GM19463 (cell line): ENCODE data around the gene DOCK8.
"Not testable (repeated sequence)": the region's sequence is repeated elsewhere in the genome, so short reads cannot be mapped to it uniquely, and the experiment has no call there.

ENCODE experiments used
- ATAC-seq: cut with Tn5 transposase; IDR thresholded peaks from one replicate; pipeline ENCODE4 v1.9.1; 2021; ENCODE audit warnings: mild to moderate bottlenecking, moderate library complexity; ENCODE audit not compliant: unreplicated experiment

DOCK8 gene

GRCh38 chr9:214648-215493 is at the start of gene DOCK8:
Gene DOCK8, plus strand, starts transcription at chr9:214865. Its CDS starts 112 bp downstream, at chr9:214977.
- ATAC-seq: peak; percentile 83

- ATAC-seq: not testable (repeated sequence)
Observed at GRCh38 chr9:169757-170156, 44.9 kb upstream of the DOCK8 start.

DNA sequence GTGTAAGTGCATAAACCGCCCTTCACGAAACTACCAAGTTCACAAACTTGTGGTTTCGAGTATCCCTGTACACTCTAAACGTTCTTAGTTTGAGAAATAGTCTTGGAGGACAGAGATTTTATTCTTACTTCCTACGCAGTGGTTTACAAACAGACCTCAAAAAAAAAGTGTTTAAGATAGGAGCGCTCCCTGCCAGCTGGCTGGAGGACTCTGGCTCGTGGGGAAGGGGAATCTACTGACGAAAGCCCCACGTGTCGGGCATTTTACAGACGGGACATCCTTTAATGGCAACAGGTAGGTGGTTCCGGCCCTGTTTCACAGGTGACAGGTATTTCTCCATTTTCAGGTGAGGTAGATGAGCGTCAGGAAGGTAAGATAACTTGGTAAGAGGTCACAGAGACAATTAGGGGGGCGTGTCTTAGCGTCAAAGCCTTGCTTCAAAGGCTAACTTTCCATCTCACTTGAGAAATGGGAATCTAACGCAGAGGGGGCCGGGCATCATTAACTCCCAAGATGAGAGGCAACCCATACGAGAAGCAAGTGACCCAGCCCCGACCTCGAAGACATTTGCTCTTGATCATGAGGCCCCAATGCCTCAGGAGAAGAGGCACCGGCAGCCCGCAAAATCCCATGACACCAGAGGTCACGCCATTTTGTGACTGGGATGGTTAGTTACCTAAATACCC is 36.4 kb upstream of the DOCK8 start:
- not testable (repeated sequence) for ATAC-seq

DNA sequence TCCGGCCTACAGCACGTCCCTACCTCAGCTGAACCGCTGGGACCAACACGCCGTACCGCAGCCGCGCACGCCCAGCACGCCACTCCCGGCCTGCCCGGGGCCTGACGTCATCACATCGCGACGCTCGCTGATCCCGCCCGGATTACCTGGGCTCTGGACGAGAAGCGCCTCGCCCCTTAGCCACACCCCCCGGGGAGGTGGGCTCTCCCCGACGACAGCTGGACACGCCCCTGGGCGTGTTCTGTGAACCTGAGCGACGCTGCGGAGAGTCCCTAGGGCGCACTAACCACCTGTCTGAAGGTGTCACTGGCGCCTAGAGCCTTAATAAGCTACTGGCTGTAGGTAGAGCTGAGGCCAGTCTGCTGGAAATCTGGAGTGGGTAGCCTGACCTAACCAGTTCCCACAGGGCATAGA is 35.7 kb upstream of the DOCK8 start, which contains the start of gene ZNG1A:
Gene ZNG1A (minus strand): TSS at position 87 of the 414 bp plus-strand sequence. CDS start 87 bp downstream, outside the sequence.
- ATAC-seq: not testable (repeated sequence)

DNA sequence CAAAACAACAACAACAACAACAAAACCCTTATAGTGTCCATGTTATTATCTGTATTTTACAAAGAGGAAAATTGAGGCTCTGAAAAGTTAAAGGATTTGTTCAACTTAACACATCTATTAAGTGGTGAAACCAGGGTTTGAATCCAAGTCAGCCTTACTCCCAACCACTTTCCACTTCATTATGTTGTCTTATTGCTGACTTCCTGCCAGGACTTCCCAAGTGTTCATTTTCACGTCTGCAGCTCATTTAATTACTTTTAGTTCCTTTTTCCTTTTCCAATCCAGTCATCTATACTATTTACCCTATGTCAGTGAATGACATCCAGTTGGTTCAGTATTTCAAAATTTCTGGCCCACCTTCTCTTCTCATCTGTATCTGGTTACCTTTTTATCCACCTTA is 15.1 kb upstream of the DOCK8 start:
- ATAC-seq: not testable (repeated sequence)

- ATAC-seq: no peak
Observed at GRCh38 chr9:206481-206880, 8.2 kb upstream of the DOCK8 start.

- no peak for ATAC-seq
Observed at GRCh38 chr9:209143-209758, 5.4 kb upstream of the DOCK8 start.

DNA sequence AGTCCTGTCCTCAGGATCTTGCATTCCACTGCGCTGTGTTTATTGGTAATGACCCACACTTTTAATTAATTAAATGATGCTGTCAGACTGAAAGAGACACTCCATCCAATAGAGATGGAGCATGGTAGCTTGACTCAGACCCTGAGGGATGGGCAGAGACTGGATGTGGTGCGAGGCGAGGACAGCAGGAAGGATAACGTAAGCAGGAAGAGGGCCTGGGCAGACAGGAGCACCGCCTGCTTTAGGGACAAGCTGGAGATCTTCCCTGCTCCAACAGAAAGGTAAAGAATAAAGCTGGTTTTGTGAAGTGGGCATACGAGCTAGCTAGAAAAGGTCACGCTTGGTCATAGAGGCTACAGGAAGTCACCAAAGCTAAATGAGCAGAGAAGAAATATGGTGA is 3.6 kb upstream of the DOCK8 start:
- ATAC-seq: no peak

- ATAC-seq: no peak
Observed at GRCh38 chr9:211557-211956, 3.1 kb upstream of the DOCK8 start.

DNA sequence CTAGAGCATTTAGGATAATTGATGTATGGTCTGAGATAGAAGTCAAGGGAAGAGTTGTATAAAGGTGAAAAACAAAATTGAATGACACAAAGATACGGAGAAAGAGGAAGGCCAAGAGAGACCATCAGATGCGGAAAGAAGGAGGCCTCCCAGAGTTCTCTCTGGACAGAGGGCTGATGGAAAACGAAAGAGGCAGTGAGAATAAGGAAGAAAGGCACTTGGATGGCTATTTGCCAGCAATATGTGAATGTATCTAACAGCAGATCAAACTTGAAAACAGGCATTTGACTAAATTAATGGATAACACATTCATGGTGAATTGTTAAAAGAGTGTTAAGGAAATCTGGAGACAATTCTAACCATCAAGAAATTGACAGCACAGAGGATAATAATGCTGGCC is 2.4 kb upstream of the DOCK8 start:
- no peak for ATAC-seq

DNA sequence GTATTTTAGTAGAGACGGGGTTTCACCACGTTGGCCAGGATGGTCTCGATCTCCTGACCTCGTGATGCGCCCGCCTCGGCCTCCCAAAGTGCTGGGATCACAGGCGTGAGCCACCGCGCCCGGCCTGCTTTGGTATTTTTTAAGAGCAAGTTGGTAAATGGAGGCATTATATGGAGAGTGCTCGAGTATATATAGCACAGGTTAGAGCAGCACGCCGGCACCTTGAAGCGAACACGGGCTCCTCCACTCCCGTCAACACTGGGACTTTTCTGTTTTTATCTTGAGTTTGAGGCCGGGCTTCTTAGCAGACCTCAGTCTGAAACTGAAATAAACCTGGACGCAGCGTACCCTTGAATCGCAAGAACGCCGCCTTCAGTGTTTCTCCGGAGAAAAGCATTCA is 764 bp upstream of the DOCK8 start:
- ATAC-seq: not testable (repeated sequence)

- ATAC-seq: no peak
Observed at GRCh38 chr9:214351-214647, 366 bp upstream of the DOCK8 start.

- ATAC-seq: no peak
Observed at GRCh38 chr9:215631-216155, 1.0 kb downstream of the DOCK8 start.

DNA sequence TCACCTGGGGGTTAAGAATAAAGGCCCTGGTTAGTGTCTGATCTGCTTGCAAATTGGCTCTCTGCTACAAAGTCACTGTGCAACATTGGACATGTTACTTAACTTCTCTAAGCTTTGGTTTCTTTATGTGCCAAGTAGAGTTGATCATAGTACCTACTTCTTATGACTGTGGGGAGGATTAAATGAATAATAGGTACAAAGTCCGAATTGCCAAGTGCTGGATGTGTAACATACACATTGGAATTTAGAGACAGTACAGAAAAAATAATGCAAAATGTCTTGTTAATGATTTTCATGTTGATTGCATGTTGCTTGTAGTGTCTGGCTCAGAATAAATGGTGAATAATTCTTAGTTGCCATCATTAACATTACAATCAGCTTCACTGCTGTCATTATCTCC is 2.2 kb downstream of the DOCK8 start:
- no peak for ATAC-seq

- no peak for ATAC-seq
Observed at GRCh38 chr9:217950-218349, 3.3 kb downstream of the DOCK8 start.

- ATAC-seq: not testable (repeated sequence)
Observed at GRCh38 chr9:219036-219435, 4.4 kb downstream of the DOCK8 start.

- no peak for ATAC-seq
Observed at GRCh38 chr9:219670-220365, 5.2 kb downstream of the DOCK8 start.

DNA sequence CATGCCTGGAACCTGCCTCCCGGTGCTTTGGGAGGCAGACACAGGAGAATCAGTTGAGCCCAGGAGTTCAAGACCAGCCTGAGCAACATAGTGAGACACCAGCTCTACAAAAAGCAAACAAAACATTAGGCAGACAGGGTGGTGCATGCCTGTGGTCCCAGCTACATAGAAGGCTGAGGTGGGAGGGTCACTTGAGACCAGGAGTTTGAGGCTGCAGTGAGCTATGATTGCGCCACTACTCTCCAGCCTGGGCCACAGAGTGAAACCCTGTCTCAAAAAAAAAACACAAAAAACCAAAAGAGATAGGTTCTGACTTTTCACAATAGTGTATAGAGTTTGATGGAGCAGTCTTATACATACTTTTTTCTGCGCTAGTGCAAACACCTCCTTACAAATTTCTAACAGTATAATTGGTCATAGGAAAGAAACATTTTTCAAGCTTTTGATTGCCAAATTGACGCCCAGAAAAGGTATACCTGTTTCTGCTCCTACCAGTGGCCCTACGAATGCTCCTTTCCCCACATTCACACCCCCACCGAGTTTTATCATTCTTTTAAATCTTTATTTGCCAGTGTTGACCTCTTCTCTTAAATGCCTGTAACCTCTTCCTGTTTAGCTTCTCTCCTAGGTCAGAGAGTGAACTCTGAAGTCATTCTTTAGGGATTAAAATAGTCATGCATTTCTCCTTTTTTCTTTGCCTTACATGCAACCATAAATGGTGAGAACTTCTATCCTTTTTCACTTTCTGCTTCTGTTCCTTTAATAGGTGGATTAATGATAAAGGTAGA is 7.5 kb downstream of the DOCK8 start:
- ATAC-seq: no peak

- ATAC-seq: no peak
Observed at GRCh38 chr9:223152-223551, 8.5 kb downstream of the DOCK8 start.

- ATAC-seq: no peak
Observed at GRCh38 chr9:224026-224425, 9.4 kb downstream of the DOCK8 start.
